ENCODE measurements around the gene TMEM80. TPM values are rescaled to one million over a fixed set of nuclear protein-coding genes. Genes with fewer than 3 reads are reported as not detected.

Gene TMEM80
- total RNA-seq, 1 experiment from 2014 or later = 10.8 TPM

GRCh38 chr11:690738-691633 is 4.6 kb upstream of the TMEM80 start:
- Histone ChIP-seq H3K4me1 (ENCODE audit: insufficient read depth, low read length) (peaks cover 16% of the 10 kb centered on the region), H3K9me2 (replicated peaks; ENCODE audit: low read length) (no peaks in the 10 kb centered on the region), H3K4me3 (ENCODE audit: low read length) (no peak overlapping the region), H3K4me2 (ENCODE audit: low read length) (no peak overlapping the region), H3K79me2 (ENCODE audit: low read length) (peaks cover 47% of the 10 kb centered on the region), H3K36me3 (ENCODE audit: low read depth, low read length) (peaks cover 20% of the 10 kb centered on the region; the same call in 1 of the 2 replicates), H3K27ac (ENCODE audit: low read length) (no peak overlapping the region), H3K27me3 (ENCODE audit: low read length) (no peaks in the 10 kb centered on the region), H2AFZ (ENCODE audit: low read length) (no peak overlapping the region), H3K9ac (ENCODE audit: low read length) (no peak overlapping the region), H3K9me3 (ENCODE audit: low read length) (no peaks in the 10 kb centered on the region), H4K20me1 (ENCODE audit: low read length) (no peaks in the 10 kb centered on the region), H3F3A (ENCODE audit: low read length, unreplicated experiment) (no peaks in the 10 kb centered on the region)
- TF ChIP-seq EZH2phosphoT487 (IDR thresholded peaks at IDR 0.05; ENCODE audit: borderline replicate concordance, low read length) (no peak), EZH2 (IDR thresholded peaks at IDR 0.05; ENCODE audit: low read length, unreplicated experiment) (no peak), CTCF (conservative IDR thresholded peaks at IDR 0.05; ENCODE audit: low read depth, low read length) (no peak)
- ATAC-seq (no peak), DNase-seq (no peak)
- ChIA-PET POLR2A (ENCODE audit: unreplicated experiment) (no interaction called here), CTCF (no interaction called here)
- intact Hi-C loops (cut with micrococcal nuclease) = no loop called here
- no TSS peak for BruUV-seq (replicated peaks)

- H3K9me2 ChIP-seq (replicated peaks; ENCODE audit: low read length) = no peaks in the 10 kb centered on the region
- H3K9ac ChIP-seq (ENCODE audit: low read length) = no peak overlapping the region
- H2AFZ ChIP-seq (ENCODE audit: low read length) = no peak overlapping the region
- no TSS peak for BruUV-seq (replicated peaks)
- no peak for DNase-seq
- H3K27ac ChIP-seq (ENCODE audit: low read length) = no peak overlapping the region
- H3K36me3 ChIP-seq (ENCODE audit: low read depth, low read length) = peaks cover 15% of the 10 kb centered on the region; the same call in 1 of the 2 replicates
- no peak for TF ChIP-seq EZH2phosphoT487 (IDR thresholded peaks at IDR 0.05; ENCODE audit: borderline replicate concordance, low read length)
- TF ChIP-seq EZH2 (IDR thresholded peaks at IDR 0.05; ENCODE audit: low read length, unreplicated experiment) = no peak
- TF ChIP-seq CTCF (conservative IDR thresholded peaks at IDR 0.05; ENCODE audit: low read depth, low read length) = no peak
- peaks cover 20% of the 10 kb centered on the region for H3K4me1 ChIP-seq (ENCODE audit: insufficient read depth, low read length)
- H3K4me3 ChIP-seq (ENCODE audit: low read length) = no peak overlapping the region
- ChIA-PET CTCF (no interaction called here), POLR2A (ENCODE audit: unreplicated experiment) (no interaction called here)
- peaks cover 56% of the 10 kb centered on the region for H3K79me2 ChIP-seq (ENCODE audit: low read length)
- intact Hi-C loops (cut with micrococcal nuclease) = no loop called here
- no peaks in the 10 kb centered on the region for H4K20me1 ChIP-seq (ENCODE audit: low read length)
- H3K4me2 ChIP-seq (ENCODE audit: low read length) = no peak overlapping the region
- no peaks in the 10 kb centered on the region for H3F3A ChIP-seq (ENCODE audit: low read length, unreplicated experiment)
- no peaks in the 10 kb centered on the region for H3K9me3 ChIP-seq (ENCODE audit: low read length)
- H3K27me3 ChIP-seq (ENCODE audit: low read length) = no peaks in the 10 kb centered on the region
- no peak for ATAC-seq
These were observed 3.7 kb upstream of the TMEM80 start for GRCh38 chr11:691710-692590.

Measured in PC-3 (cell line).